Ovary (tissue), 9 donors: ENCODE results near the gene LPCAT2. TPM values are rescaled to one million over a fixed set of nuclear protein-coding genes. Genes with fewer than 3 reads are reported as not detected.

Experiments
- DNase-seq, 5 donors: peaks; one replicate each; pipeline ENCODE4 v3.0.0-alpha.2; 2019 to 2020
- H3K27ac ChIP-seq, 2 donors: fragments of 200-600 bp; one replicate each; pipeline versions ENCODE4 v1.5.1 to v1.8.0; 2019 to 2022
- H3K27me3 ChIP-seq: fragments of 200-600 bp; one replicate; pipeline ENCODE4 v1.8.0; 2022
- H3K36me3 ChIP-seq: fragments of 200-600 bp; sonication (generic); one replicate; pipeline ENCODE4 v1.5.1; 2019
- H3K4me1 ChIP-seq: one replicate; pipeline ENCODE4 v1.8.1; 2013; ENCODE audit warnings: mild to moderate bottlenecking, moderate library complexity; ENCODE audit not compliant: insufficient read depth
- H3K4me3 ChIP-seq: fragments of 200-600 bp; sonication (generic); one replicate; pipeline ENCODE4 v1.5.1; 2017
- H3K9me3 ChIP-seq, 2 donors: fragments of 200-600 bp in 1 of 2; sonication (generic) in 1 of 2; one replicate each; pipeline versions ENCODE4 v1.5.1 to v1.8.1; 2013 to 2019; ENCODE audit warnings: mild to moderate bottlenecking in 1 of 2, moderate library complexity in 1 of 2
- EP300 ChIP-seq: sonication (generic); formaldehyde crosslinking; IDR thresholded peaks from one replicate; pipeline ENCODE4 v1.6.1; 2017; ENCODE audit warnings: antibody characterized with exemption
- POLR2A ChIP-seq: fragments of 450-650 bp; IDR thresholded peaks from one replicate; pipeline ENCODE4 v1.6.1; 2017; ENCODE audit warnings: antibody characterized with exemption, mild to moderate bottlenecking, moderate library complexity
- WGBS, 3 donors: extraction: QIAGEN DNeasy Blood & Tissue Kit in 1 of 3; methylation state at CpG; one replicate each; pipeline versions ENCODE4 v1.1.5 to v1.1.7; 2013 to 2017; 5-methylcytosine and 5-hydroxymethylcytosine counted together
- intact Hi-C, 4 donors: fragments of 100-400 bp; cut with DNase I; formaldehyde crosslinking; loops; one replicate each; pipeline versions ENCODE4 v1.11.0 to v1.15.1; 2022 to 2023
- polyA plus RNA-seq, 2 donors: library from polyadenylated mRNA; stranded (reverse); fragments of 200-250 nt in 1 of 2; fragments of 350-450 nt in 1 of 2; fragmentation: Illumina TruSeq in 1 of 2; extraction: RNeasy Lipid Tissue Mini Kit (QIAGEN cat#74804) in 1 of 2; gene quantifications; one replicate each; pipeline ENCODE4 v1.2.3, GENCODE V29; 2013 to 2014
- total RNA-seq, 7 donors: library from RNA; depleted of rRNA in 2 of 7; stranded (reverse); fragments of >200 nt in 2 of 7; fragmentation: NEBNext Ultra II Directional in 3 of 7; extraction: Animal tissue kit (Norgen Biotek cat#: 25700) in 3 of 7; gene quantifications; one replicate each; pipeline versions ENCODE4 v1.1.0 to v1.2.4, GENCODE V29; 2016 to 2023
- TF ChIP-seq, protein P1 (sequence below), 3 donors: fragments of 450-650 bp in 2 of 3; fragments of 200-600 bp in 1 of 3; IDR thresholded peaks; one replicate each; pipeline versions ENCODE4 v1.5.1 to v1.8.0; 2016 to 2022; ENCODE audit warnings: antibody characterized with exemption in 3 of 3, mild to moderate bottlenecking in 1 of 3
- donor health status: DM: no; HTN: no; CAD: no; lungs with moderate emphysema.
- donor health status: DM: no; HTN: no; CAD: no.
- donor health status: Bipolar disorder and iron deficiency.
- donor health status: DM: yes; HTN: yes; CAD: no.
- donor health status: DM: no; HTN: no; CAD: no.
- donor health status: DM: yes; HTN: yes; CAD: no.

The LPCAT2 gene
- total and polyA plus RNA-seq, 9 donors = 12.2 to 39.7 (median 22.3) TPM

DNA sequence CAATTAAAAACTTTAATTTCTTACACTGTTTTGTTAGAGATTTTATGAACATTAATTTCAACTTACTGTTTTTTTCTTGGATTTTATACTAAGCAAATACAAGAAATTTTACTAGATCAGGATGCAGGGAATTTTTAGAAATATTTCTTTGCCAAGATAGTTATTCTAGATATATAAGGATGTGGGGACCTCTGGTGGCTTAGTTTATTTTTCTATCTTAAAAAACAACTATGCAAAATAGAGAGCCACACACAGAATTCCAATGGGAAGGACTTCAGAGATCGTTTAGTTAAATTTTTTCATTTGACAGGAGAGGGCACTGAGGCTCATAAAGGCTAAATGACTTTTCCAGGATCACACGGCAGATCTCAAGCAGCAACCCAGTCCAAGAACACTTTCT is 34.6 kb downstream of the LPCAT2 start:
- 8 to 12% (median 9%) methylated on average over 2 of the region's 2 CpGs for WGBS, 3 donors
- Histone ChIP-seq H3K36me3 (no peaks in the 10 kb centered on the region), H3K9me3 (no peaks in the 10 kb centered on the region), H3K4me1 (no peaks in the 10 kb centered on the region), H3K27me3 (no peaks in the 10 kb centered on the region), H3K4me3 (no peak overlapping the region), H3K27ac (no peak overlapping the region)
- TF ChIP-seq, protein P1, sequence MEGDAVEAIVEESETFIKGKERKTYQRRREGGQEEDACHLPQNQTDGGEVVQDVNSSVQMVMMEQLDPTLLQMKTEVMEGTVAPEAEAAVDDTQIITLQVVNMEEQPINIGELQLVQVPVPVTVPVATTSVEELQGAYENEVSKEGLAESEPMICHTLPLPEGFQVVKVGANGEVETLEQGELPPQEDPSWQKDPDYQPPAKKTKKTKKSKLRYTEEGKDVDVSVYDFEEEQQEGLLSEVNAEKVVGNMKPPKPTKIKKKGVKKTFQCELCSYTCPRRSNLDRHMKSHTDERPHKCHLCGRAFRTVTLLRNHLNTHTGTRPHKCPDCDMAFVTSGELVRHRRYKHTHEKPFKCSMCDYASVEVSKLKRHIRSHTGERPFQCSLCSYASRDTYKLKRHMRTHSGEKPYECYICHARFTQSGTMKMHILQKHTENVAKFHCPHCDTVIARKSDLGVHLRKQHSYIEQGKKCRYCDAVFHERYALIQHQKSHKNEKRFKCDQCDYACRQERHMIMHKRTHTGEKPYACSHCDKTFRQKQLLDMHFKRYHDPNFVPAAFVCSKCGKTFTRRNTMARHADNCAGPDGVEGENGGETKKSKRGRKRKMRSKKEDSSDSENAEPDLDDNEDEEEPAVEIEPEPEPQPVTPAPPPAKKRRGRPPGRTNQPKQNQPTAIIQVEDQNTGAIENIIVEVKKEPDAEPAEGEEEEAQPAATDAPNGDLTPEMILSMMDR (IDR thresholded peaks at IDR 0.05) = peak; percentile 21 to 60 (median 45)
- TF ChIP-seq EP300 (no peak), POLR2A (no peak)
- intact Hi-C loops = loop anchor here (2.0 to 5.0 kb wide), 4 partner anchors 76 to 81 kb away; no protein-coding TSS in a partner anchor
- no peak for DNase-seq

DNA sequence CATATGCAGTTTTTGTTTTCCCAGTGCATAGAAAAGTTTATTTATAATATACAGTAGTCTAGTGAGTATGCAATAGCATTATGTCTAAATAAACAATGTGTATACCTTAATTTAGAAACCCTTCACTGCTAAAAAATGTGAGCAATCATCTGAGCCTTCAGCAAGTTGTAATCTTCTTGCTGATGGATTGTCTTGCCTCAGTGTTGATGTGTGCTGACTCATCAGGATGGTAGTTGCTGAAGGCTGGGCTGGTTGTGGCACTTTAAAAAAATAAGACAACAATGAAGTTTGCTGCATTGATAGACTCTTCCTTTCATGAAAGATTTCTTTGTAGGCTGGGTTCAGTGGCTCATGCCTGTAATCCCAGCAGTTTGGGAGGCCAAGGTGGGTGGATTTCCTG is 43.7 kb downstream of the LPCAT2 start:
- Histone ChIP-seq H3K9me3 (no peaks in the 10 kb centered on the region), H3K36me3 (no peaks in the 10 kb centered on the region), H3K4me3 (no peak overlapping the region), H3K27me3 (no peaks in the 10 kb centered on the region), H3K4me1 (no peaks in the 10 kb centered on the region), H3K27ac (no peak overlapping the region)
- intact Hi-C loops = no loop called here
- no peak for DNase-seq
- TF ChIP-seq, protein P1 (IDR thresholded peaks at IDR 0.05) = no peak
- TF ChIP-seq POLR2A = no peak
- TF ChIP-seq EP300 = no peak

- TF ChIP-seq, protein P1 (IDR thresholded peaks at IDR 0.05) = no peak
- TF ChIP-seq EP300 (no peak), POLR2A (no peak)
- DNase-seq = no peak
- Histone ChIP-seq H3K4me3 (no peak overlapping the region), H3K36me3 (no peaks in the 10 kb centered on the region), H3K27ac (no peak overlapping the region), H3K4me1 (no peaks in the 10 kb centered on the region), H3K9me3 (no peaks in the 10 kb centered on the region), H3K27me3 (no peaks in the 10 kb centered on the region)
- intact Hi-C loops = no loop called here
- WGBS, 3 donors = 63 to 89% (median 68%) methylated on average over 2 of the region's 2 CpGs
Observed at GRCh38 chr16:55555436-55555835, 46.6 kb downstream of the LPCAT2 start.

- Histone ChIP-seq H3K27ac (no peak overlapping the region), H3K36me3 (no peaks in the 10 kb centered on the region), H3K4me1 (no peaks in the 10 kb centered on the region), H3K4me3 (no peak overlapping the region), H3K27me3 (no peaks in the 10 kb centered on the region), H3K9me3 (no peaks in the 10 kb centered on the region)
- no peak for TF ChIP-seq POLR2A
- TF ChIP-seq EP300 = no peak
- TF ChIP-seq, protein P1 (IDR thresholded peaks at IDR 0.05) = no peak
- intact Hi-C loops = no loop called here
- no peak for DNase-seq
Observed at GRCh38 chr16:55557186-55557585, 48.3 kb downstream of the LPCAT2 start.

DNA sequence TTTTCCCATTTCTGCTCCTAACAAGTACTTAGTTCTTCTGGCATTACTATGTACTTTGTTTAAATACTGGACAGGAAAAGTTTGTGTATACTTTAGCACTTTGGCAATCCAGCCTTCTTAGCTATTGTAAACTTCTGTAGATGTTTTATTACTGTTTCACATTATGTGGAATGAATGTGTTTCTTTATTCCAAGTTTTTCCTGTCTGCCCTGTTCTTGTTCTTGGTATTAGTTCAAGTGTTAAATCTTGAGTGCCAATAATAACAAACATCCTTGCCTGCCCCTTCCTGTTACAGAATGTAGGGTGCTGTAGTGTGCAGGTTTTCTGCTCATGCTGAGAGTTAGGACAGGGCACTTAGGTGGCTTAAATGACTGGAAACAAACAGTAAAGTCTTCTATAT is 50.4 kb downstream of the LPCAT2 start:
- no peak for DNase-seq
- intact Hi-C loops = no loop called here
- TF ChIP-seq EP300 (no peak), POLR2A (no peak)
- TF ChIP-seq, protein P1 (IDR thresholded peaks at IDR 0.05) = no peak
- no peaks in the 10 kb centered on the region for H3K9me3 ChIP-seq
- H3K4me1 ChIP-seq = no peaks in the 10 kb centered on the region
- H3K4me3 ChIP-seq = no peak overlapping the region
- no peaks in the 10 kb centered on the region for H3K36me3 ChIP-seq
- no peaks in the 10 kb centered on the region for H3K27me3 ChIP-seq
- no peak overlapping the region for H3K27ac ChIP-seq
